ENCODE measurements around the gene CGGBP1. TPM values are rescaled to one million over a fixed set of nuclear protein-coding genes. Genes with fewer than 3 reads are reported as not detected.
A peak's percentile ranks its signal among the peaks of the same experiment; 100 is the strongest.

The CGGBP1 gene
- polyA plus RNA-seq, 2 of the 4 experiments (the other 2 are of a cell fraction), result 43.8 to 136 TPM

- TF ChIP-seq PBX3 (IDR thresholded peaks at IDR 0.05) (no peak), CHD4 (IDR thresholded peaks at IDR 0.05; ENCODE audit: borderline replicate concordance) (no peak), CEBPB (IDR thresholded peaks at IDR 0.05) (0 out of 4 replicates have a peak, but pooled peaks of 1 of the 2 experiments have one; percentile 15), NR3C1 (IDR thresholded peaks at IDR 0.05) (no peak), ZC3H11A (IDR thresholded peaks at IDR 0.05) (no peak), REST (IDR thresholded peaks at IDR 0.05) (no peak)
These were observed 53.7 kb downstream of the CGGBP1 start (continued) for GRCh38 chr3:88005066-88005465.

DNA sequence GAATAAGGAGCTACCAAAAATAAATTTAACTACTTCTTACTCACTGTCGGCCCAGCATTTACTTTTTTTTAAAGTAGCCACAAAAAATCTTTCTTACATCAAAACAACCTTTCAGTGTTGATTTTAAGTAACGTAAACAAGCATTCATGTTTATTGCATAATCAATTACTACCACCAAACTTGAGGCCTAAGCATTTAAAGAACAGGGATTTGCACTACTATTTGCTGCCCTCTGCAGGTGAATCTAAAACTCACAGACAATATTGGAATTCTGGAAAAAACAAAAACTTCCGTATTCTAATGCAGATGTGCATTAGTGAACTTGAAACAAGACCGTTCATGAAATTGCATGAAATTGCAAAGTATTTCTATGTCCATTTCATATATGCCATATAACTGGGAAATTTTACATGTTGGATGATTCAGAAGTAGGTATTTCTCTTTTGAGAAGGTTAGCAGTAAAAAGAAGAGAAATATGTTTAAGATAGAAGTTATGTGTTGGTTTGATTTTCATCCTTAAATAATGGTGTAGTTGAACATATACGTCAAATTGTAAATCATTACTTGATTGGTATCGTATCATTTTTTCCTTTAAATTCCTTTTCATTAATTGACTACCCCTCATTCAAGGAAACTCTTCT, 55.6 kb downstream of the CGGBP1 start:
- TF ChIP-seq FOSB (CRISPR knock-in tag; IDR thresholded peaks at IDR 0.05) (no peak), NFE2L2 (conservative IDR thresholded peaks at IDR 0.05; ENCODE audit: low read length) (no peak), FOSL2 (IDR thresholded peaks at IDR 0.05) (no peak), FOSL2 (CRISPR knock-in tag; IDR thresholded peaks at IDR 0.05) (peak; percentile 4; the same call in 1 of the 2 replicates), CEBPB (IDR thresholded peaks at IDR 0.05) (peak; percentile 68 to 89; a peak in 3 of 4 replicates), HOXB5 (CRISPR knock-in tag; IDR thresholded peaks at IDR 0.05) (no peak), RAD21 (conservative IDR thresholded peaks at IDR 0.05 in 1 of 2, IDR thresholded peaks at IDR 0.05 in 1 of 2) (peak; percentile 91 to 93), RCOR1 (IDR thresholded peaks at IDR 0.05; ENCODE audit: low read depth, low read length) (no peak), NR3C1 (IDR thresholded peaks at IDR 0.05) (no peak), SMC3 (IDR thresholded peaks at IDR 0.05) (peak; percentile 92)
- TF ChIP-seq, protein P1, sequence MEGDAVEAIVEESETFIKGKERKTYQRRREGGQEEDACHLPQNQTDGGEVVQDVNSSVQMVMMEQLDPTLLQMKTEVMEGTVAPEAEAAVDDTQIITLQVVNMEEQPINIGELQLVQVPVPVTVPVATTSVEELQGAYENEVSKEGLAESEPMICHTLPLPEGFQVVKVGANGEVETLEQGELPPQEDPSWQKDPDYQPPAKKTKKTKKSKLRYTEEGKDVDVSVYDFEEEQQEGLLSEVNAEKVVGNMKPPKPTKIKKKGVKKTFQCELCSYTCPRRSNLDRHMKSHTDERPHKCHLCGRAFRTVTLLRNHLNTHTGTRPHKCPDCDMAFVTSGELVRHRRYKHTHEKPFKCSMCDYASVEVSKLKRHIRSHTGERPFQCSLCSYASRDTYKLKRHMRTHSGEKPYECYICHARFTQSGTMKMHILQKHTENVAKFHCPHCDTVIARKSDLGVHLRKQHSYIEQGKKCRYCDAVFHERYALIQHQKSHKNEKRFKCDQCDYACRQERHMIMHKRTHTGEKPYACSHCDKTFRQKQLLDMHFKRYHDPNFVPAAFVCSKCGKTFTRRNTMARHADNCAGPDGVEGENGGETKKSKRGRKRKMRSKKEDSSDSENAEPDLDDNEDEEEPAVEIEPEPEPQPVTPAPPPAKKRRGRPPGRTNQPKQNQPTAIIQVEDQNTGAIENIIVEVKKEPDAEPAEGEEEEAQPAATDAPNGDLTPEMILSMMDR (IDR thresholded peaks at IDR 0.05), result peak; percentile 88
- TF ChIP-seq, protein P2, sequence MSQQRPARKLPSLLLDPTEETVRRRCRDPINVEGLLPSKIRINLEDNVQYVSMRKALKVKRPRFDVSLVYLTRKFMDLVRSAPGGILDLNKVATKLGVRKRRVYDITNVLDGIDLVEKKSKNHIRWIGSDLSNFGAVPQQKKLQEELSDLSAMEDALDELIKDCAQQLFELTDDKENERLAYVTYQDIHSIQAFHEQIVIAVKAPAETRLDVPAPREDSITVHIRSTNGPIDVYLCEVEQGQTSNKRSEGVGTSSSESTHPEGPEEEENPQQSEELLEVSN (IDR thresholded peaks at IDR 0.05; ENCODE audit: borderline replicate concordance, low read depth), result no peak
- TF ChIP-seq, protein P3, sequence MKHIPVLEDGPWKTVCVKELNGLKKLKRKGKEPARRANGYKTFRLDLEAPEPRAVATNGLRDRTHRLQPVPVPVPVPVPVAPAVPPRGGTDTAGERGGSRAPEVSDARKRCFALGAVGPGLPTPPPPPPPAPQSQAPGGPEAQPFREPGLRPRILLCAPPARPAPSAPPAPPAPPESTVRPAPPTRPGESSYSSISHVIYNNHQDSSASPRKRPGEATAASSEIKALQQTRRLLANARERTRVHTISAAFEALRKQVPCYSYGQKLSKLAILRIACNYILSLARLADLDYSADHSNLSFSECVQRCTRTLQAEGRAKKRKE (CRISPR knock-in tag; IDR thresholded peaks at IDR 0.05; ENCODE audit: low read depth), result no peak
- Histone ChIP-seq H3K9me3 (no peaks in the 10 kb centered on the region), H3K4me3 (no peak overlapping the region), H3K4me2 (no peak overlapping the region), H3K27ac (no peak overlapping the region), H3K4me1 (0 out of 3 replicates have a peak, but pooled peaks cover 4% of the 10 kb centered on the region)
- peak in 1 of 2 experiments; percentile 56; a peak in 1 of 6 replicates for ATAC-seq
- DNase-seq (ENCODE audit: low read depth in 1 of 2, low spot score in 1 of 2), result peak; percentile 25 to 63
- POLR2A ChIA-PET, result no interaction called here
- FAIRE-seq, result peak; percentile 77
- CTCF ChIA-PET, result interaction anchor here (0.6 to 3.1 kb wide), 16 partner anchors 9 to 1229 kb away, joined by 3 to 16 read pairs (median 4); no protein-coding TSS in a partner anchor
- 38% methylated on average over 6 of the region's 6 CpGs for WGBS (ENCODE audit: missing lambda C conversion rate)

Data from A549 (cell line).